Left lung (tissue), 10 donors: ENCODE results near the gene CTNND2. TPM values are rescaled to one million over a fixed set of nuclear protein-coding genes. Genes with fewer than 3 reads are reported as not detected.

Source experiments
- ATAC-seq: fragments of 200-7000 bp; cut with Tn5 transposase; one replicate; pipeline ENCODE4 v1.9.1; 2020; ENCODE audit warnings: moderate library complexity
- DNase-seq, 4 donors: peaks; one replicate each; pipeline ENCODE4 v3.0.0-alpha.2; 2013 to 2020
- H3K27ac ChIP-seq, 2 donors: fragments of 200-600 bp; sonication (generic) in 1 of 2; one replicate each; pipeline versions ENCODE4 v1.5.0 to v1.8.0; 2020 to 2021
- H3K27me3 ChIP-seq, 2 donors: fragments of 200-600 bp; sonication (generic) in 1 of 2; one replicate each; pipeline versions ENCODE4 v1.5.0 to v1.8.0; 2020 to 2021
- H3K36me3 ChIP-seq, 2 donors: fragments of 200-600 bp; sonication (generic) in 1 of 2; one replicate each; pipeline versions ENCODE4 v1.5.0 to v1.8.0; 2020 to 2021
- H3K4me1 ChIP-seq, 2 donors: fragments of 200-600 bp; one replicate each; pipeline ENCODE4 v1.8.0; 2021
- H3K4me3 ChIP-seq, 2 donors: fragments of 200-600 bp; sonication (generic) in 1 of 2; one replicate each; pipeline versions ENCODE4 v1.5.0 to v1.8.0; 2020 to 2021; ENCODE audit warnings: mild to moderate bottlenecking in 1 of 2
- H3K9me3 ChIP-seq, 2 donors: fragments of 200-600 bp; sonication (generic) in 1 of 2; one replicate each; pipeline versions ENCODE4 v1.5.0 to v1.8.0; 2020 to 2021
- CTCF ChIP-seq, 2 donors: fragments of 200-600 bp; sonication (generic) in 1 of 2; IDR thresholded peaks; one replicate each; pipeline versions ENCODE4 v1.5.0 to v1.8.0; 2021; ENCODE audit warnings: antibody characterized with exemption in 2 of 2
- intact Hi-C, 2 donors: fragments of 100-400 bp; cut with DNase I; formaldehyde crosslinking; loops; one replicate each; pipeline versions ENCODE4 v1.11.2 to v1.14.2; 2022
- polyA plus RNA-seq, 6 donors: library from polyadenylated mRNA; unstranded; fragments of 120-200 nt; gene quantifications; one replicate each; pipeline ENCODE4 v1.2.1, GENCODE V29; 2013; ENCODE audit not compliant: insufficient read length in 6 of 6
- total RNA-seq, 2 donors: library from RNA; stranded (reverse); fragmentation: NEBNext Ultra II Directional; extraction: Animal tissue kit (Norgen Biotek cat#: 25700); gene quantifications; one replicate each; pipeline ENCODE4 v1.2.1, GENCODE V29; 2021
- donor health status: DM: no; HTN: yes; CAD: no.
- donor health status: DM: no; HTN: no; CAD: no.

CTNND2 gene
- total and polyA plus RNA-seq, 8 donors: 1.2 to 4.2 (median 2.2) TPM; not detected in 1

- Histone ChIP-seq H3K9me3 (peaks cover 0 to 5% of the 10 kb centered on the region in 2 donors), H3K36me3 (no peaks in the 10 kb centered on the region), H3K27me3 (no peaks in the 10 kb centered on the region), H3K4me1 (no peaks in the 10 kb centered on the region), H3K4me3 (no peak overlapping the region), H3K27ac (no peak overlapping the region)
- ATAC-seq (no peak), DNase-seq (no peak)
- TF ChIP-seq CTCF (IDR thresholded peaks at IDR 0.05): no peak
- intact Hi-C loops: no loop called here
These were observed 24.7 kb upstream of the CTNND2 start for GRCh38 chr5:11928909-11929308.

GRCh38 chr5:11925701-11926100 is 21.5 kb upstream of the CTNND2 start:
- no peak for DNase-seq
- no peak overlapping the region for H3K27ac ChIP-seq
- H3K4me3 ChIP-seq: no peak overlapping the region
- no peak for ATAC-seq
- peaks cover 0 to 7% of the 10 kb centered on the region in 2 donors for H3K9me3 ChIP-seq
- no peaks in the 10 kb centered on the region for H3K4me1 ChIP-seq
- no peak for TF ChIP-seq CTCF (IDR thresholded peaks at IDR 0.05)
- intact Hi-C loops: no loop called here
- no peaks in the 10 kb centered on the region for H3K36me3 ChIP-seq
- H3K27me3 ChIP-seq: no peaks in the 10 kb centered on the region

- H3K4me3 ChIP-seq: no peak overlapping the region
- DNase-seq: no peak
- no peaks in the 10 kb centered on the region for H3K27me3 ChIP-seq
- TF ChIP-seq CTCF (IDR thresholded peaks at IDR 0.05): no peak
- peaks cover 0 to 5% of the 10 kb centered on the region in 2 donors for H3K9me3 ChIP-seq
- H3K36me3 ChIP-seq: no peaks in the 10 kb centered on the region
- H3K27ac ChIP-seq: no peak overlapping the region
- intact Hi-C loops: no loop called here
- H3K4me1 ChIP-seq: no peaks in the 10 kb centered on the region
- no peak for ATAC-seq
These were observed 18.1 kb upstream of the CTNND2 start for GRCh38 chr5:11922394-11922793.

- H3K4me1 ChIP-seq: no peaks in the 10 kb centered on the region
- no peaks in the 10 kb centered on the region for H3K36me3 ChIP-seq
- TF ChIP-seq CTCF (IDR thresholded peaks at IDR 0.05): no peak
- intact Hi-C loops: no loop called here
- ATAC-seq (no peak), DNase-seq (no peak)
- no peak overlapping the region for H3K4me3 ChIP-seq
- H3K27me3 ChIP-seq: no peaks in the 10 kb centered on the region
- peaks cover 0 to 5% of the 10 kb centered on the region in 2 donors for H3K9me3 ChIP-seq
- no peak overlapping the region for H3K27ac ChIP-seq
These were observed 14.3 kb upstream of the CTNND2 start for GRCh38 chr5:11918463-11919045.

- H3K27ac ChIP-seq: no peak overlapping the region
- DNase-seq (no peak), ATAC-seq (no peak)
- no peak for TF ChIP-seq CTCF (IDR thresholded peaks at IDR 0.05)
- no peak overlapping the region for H3K4me3 ChIP-seq
- H3K36me3 ChIP-seq: no peaks in the 10 kb centered on the region
- intact Hi-C loops: no loop called here
- peaks cover 4 to 25% of the 10 kb centered on the region in 2 donors for H3K27me3 ChIP-seq
- no peaks in the 10 kb centered on the region for H3K9me3 ChIP-seq
- peaks cover 0 to 1% of the 10 kb centered on the region in 2 donors for H3K4me1 ChIP-seq
These were observed 5.2 kb upstream of the CTNND2 start for GRCh38 chr5:11909471-11909870.
